GM21515 (cell line): ENCODE results near the gene SOCS1.

ENCODE experiments used
- ATAC-seq: cut with Tn5 transposase; IDR thresholded peaks from one replicate; pipeline ENCODE4 v1.9.1; 2021; ENCODE audit not compliant: unreplicated experiment

The SOCS1 gene

DNA sequence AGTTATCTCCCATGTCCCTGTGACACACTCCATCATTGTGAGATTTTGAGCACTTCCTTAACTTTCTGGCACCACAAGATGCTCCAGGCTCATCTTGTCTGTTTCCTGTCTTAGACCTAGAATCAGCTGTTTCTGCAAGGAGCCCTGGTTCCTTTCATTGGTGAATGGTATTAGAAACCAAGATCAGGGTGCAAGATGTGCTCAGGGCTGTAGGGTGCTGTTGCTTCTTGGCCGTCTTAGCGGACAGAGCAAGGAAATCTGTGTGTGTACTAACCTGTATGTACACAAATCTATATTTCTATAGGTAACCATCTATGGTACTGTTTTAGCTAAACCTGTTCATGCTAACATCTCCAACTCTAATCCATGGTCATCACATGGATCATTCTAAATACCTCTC lies 33.2 kb upstream of the SOCS1 start:
- ATAC-seq: no peak

DNA sequence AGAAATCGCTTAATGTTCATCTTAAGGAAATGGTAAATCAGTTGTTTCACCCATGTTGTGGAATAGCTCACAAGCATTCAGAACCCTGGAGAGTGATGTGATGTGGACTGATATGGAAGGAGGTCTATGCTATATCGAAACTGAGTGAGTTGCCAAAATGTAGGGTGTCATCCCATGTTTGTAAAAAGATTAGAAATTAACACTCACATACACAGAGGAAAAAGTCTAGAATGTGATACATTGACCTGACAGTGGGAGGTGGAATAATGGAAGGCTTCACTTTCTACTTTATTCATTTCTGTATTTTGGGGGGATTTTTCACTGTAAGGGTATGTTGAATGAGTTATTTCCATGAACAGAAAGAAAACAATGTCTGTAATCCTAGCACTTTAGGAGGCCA lies 29.8 kb upstream of the SOCS1 start:
- no peak for ATAC-seq

- ATAC-seq: no peak
These were observed 27.8 kb upstream of the SOCS1 start for GRCh38 chr16:11283820-11284248.

GRCh38 chr16:11280616-11281522 lies 24.9 kb upstream of the SOCS1 start, which contains the start of gene PRM1:
Gene PRM1 (minus strand): TSS chr16:11281330. CDS start chr16:11281238, 92 bp downstream.
- ATAC-seq: no peak

GRCh38 chr16:11278681-11279628 lies 23.0 kb upstream of the SOCS1 start:
- ATAC-seq: no peak

DNA sequence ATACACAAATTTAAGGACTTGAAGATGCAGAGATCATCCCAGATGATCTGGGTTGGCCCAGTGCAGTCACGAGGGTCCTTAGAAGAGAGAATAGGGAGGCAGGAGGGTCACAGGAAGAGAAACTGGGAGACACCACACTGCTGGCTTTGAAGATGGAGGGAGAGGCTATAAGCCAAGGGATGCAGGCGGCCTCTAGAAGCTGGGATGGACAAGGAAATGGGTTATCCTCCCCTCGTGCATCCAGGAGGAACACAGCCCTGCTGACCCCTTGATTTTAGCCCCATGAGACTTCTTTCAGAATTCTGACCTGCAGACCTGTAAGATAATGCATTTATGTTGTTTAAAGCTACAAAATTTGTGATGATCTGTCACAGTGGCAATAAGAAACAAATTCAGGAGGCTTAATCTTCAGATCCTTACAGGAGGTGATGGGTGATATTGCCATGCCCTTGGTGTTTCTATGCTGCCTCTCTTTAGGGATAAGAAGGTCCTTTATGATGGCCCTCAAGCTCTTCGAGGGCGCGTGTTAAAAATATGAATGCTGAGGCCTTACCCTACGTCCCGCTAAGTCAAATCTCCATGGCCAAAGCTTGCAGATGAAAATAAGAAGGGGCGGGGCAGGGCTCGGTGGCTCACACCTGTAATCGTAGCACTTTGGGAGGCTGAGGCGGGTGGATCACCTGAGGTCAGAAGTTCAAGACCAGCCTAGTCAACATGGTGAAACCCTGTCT lies 21.8 kb upstream of the SOCS1 start:
- no peak for ATAC-seq

DNA sequence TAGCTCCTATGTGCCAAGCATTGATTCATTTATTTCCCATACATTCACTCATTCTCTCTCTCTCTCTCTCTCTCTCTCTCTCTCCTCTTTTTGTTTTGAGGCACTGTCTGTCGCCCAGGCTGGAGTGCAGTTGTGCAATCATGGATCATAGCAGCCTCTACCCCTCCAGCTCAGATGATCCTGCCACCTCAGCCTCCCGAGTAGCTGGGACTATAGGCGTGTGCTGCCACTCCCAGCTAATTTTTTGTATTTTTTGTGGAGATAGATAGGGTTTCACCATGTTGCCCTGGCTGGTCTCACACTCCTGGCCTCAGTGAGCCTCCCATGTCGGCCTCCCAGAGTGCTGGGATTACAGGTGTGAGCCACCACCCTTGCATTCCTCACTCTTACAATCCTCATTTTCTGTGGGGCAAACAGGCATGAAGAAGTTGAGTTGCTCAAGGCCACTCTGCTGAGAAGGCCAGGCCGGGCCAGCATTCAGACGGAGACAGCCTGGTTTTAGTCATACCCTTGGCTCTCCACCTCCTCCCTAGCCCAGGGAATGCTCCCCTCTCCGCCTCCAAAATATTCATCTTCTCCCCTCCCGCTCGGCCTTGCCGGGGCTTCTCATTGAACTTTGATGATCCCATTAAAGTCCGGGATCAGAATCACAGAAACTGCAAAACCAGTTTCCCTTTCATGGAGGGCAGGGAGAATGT lies 21.0 kb upstream of the SOCS1 start:
- ATAC-seq: no peak

DNA sequence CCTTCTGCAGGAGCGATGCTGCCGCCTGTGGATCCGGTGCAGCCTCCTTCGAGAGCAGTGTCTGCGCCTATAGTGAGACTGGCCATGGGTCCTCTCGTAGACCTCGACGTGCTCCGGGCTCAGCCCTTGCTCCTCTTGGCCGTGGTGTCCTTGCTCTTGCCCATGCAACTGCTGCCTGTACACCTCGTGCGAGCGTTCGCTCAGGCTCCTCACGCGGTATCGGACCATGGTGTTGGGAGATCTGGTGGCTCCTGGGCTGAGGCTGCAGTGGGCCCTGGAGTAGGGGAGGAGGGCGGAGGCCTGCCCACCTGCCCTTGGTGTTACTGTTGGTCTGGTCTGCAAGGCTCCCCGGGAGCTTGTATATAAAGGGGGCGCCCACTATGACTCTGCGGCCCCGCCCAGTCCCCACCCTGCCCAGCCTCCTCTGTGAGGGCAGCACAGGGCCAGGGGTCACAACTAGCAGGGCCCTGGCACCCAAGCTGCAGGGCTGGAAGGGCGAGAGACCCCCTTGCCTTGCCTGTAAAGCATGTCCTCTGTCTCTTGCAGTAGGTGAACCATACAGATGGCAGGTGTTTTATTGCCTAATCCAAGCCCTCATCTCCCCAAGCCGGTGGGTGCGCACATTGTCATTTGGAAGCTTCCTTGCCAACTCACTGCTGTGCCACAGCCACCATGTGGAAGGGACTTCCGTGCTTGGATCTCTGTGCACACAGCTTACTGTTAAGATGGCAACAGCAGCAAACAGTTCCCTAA lies 20.3 kb upstream of the SOCS1 start, which contains the start of gene PRM2:
PRM2 (minus strand) TSS at position 338 of the 753 bp plus-strand sequence; CDS start at position 228, 110 bp downstream.
- no peak for ATAC-seq

DNA sequence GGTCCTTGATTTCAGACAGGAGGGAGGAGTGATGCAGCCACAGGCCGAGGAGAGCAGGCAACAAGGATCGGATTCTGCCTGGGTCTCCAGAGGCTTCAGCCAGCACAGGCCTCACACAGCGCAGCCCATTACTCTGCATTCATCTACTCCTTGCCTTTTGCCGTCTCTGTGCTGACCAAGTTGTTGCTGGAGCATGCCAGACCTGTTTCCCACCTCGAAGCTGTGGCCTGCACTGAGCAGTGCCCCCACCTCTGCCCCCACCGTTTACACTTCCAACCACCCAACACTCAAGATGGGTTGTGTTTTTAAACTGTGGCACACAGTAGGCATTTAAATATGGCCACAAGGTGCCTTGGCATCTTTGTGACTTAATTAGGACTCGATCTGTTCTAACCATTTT lies 19.0 kb upstream of the SOCS1 start:
- ATAC-seq: no peak

DNA sequence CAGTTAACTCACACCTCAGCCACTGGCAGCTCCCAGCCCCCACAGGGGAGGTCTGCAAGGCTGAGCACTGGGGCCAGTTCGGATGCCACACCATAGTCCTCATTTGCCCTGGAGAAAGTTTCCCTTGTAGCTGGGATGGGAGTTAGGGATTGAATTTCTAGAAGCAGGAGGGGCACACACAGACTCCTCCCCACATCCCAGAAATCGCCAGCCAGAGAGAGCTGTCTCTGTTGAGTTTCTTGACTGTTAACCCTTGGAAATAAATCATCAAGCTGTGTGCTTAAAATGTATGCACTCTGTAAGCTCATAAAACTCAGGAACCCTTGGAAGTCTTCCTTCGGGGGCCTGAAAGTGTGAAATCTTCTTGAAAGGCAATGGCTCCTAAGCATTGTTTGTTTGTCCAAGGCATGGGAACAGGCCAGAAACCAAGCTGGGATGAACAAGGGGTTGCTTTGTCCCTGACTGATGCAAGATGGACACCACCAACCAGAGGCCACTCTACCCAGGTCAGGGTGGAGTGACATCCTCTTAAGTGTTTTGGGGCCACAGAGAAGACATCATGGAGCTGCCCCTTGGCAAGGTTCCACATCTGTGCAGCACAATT lies 17.8 kb upstream of the SOCS1 start:
- no peak for ATAC-seq

GRCh38 chr16:11272921-11273720 lies 17.1 kb upstream of the SOCS1 start, which contains the start of gene PRM3:
Gene PRM3 (minus strand): TSS chr16:11273629. CDS start chr16:11273595, 34 bp downstream.
- ATAC-seq: no peak

DNA sequence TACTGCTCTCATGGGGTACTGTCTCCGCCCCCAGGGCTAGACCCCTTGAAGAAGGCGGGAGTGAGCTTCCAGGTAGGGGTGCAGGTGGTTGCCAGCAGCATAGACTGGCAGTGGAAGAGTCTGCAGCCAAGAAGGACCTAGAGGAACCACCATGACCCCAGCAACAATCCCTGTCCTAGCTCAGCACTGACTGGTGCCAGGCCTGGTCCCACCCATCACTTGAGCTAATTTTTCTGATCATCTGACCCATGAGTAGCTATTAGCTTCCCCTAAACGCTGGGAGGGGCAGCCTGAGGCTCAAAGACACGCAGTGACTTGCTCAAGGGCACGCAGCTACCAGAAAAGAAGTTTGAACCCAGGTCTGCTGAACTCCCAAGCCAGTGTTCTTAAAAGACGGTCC lies 16.5 kb upstream of the SOCS1 start:
- ATAC-seq: no peak

- ATAC-seq: no peak
These were observed 15.6 kb upstream of the SOCS1 start for GRCh38 chr16:11271610-11272009.

DNA sequence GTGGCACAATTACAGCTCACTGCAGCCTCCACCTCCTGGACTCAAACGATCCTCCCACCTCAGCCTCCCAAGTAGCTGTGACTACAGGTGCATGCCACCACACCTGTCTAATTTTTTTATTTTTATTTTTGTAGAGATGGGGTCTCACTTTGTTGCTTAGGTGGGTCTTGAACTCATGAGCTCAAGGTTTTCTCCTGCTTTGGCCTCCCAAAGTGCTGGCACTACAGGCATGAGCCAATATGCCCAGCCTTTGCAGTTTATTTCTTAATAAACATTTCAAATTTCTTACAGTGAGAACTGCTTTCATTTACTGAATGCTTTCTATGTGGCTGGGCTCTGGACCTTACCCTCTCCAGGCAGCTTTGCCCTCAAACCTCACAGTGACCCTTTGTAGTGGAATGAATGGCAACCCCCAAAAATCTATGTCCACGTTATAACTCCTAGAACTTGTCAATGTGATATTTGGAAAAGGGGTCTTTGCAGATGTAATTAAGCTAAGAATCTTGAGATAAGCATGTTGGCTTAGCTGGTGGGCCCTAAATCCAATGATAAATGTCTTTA lies 14.7 kb upstream of the SOCS1 start:
- no peak for ATAC-seq

DNA sequence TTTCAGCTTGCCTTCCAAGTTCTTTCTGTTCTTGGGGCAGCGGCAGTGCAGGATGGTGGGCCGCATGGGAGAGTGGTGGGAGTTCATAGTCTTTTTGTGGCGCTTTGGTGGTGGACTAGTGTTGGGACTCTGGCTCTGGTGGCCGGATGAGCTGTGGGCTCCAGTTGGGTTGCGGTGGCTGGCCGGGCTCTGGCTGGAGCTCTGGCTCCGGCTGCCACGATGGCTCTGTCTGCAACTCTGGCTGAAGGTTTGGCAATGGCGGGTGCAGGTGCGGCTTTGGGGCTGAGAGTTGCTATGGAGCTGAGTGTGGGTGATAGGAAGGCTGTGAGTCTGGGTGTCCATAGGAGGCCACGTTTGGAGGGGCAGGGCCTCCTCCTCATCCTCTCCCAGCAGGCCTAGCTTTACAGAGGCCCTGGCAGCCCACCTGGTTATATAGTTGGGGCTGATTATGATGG lies 12.9 kb upstream of the SOCS1 start, which contains the start of gene TNP2:
TNP2 (minus strand) TSS at position 405 of the 455 bp plus-strand sequence; CDS start at position 342, 63 bp downstream.
- no peak for ATAC-seq

- ATAC-seq: no peak
These were observed 9.1 kb upstream of the SOCS1 start for GRCh38 chr16:11265124-11265523.

DNA sequence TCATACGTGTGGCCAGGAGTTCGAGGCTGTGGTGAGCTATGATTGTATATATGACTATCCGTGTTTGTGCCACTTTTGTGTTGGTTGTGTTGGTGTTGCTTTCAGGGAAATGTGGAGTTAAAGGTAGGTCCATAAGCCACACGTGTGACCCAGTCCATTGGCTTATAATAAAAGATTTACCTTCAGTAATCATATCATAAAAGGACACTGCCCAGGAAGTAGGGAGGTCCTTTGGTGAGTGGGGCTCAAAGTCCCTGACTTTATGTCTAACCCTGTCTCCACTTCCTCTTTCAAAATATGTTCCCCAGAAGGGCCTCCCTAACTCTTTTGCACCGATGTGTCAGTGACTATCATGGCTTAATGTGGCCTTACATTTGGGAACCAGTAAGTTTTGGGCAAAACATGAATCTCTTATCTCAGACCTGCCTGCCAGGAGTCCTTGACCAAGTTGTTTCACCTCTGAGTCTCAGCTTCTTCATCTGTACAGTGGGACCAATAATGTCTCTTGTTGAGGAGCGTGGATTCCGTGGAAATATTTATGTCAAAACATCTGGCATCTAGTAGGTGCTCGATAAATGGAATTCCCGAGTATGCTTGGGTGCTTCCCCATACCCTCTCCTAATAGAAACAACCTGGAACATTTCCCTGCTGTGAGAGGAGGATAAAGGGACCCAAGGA lies 8.3 kb upstream of the SOCS1 start:
- ATAC-seq: no peak
